NCI-H510A (cell line): ENCODE data around the gene ERCC6.

Source experiments
- DNase-seq: peaks from one replicate; lab custom pipeline; 2025; lab: John Stamatoyannopoulos, UW

The ERCC6 gene

DNA sequence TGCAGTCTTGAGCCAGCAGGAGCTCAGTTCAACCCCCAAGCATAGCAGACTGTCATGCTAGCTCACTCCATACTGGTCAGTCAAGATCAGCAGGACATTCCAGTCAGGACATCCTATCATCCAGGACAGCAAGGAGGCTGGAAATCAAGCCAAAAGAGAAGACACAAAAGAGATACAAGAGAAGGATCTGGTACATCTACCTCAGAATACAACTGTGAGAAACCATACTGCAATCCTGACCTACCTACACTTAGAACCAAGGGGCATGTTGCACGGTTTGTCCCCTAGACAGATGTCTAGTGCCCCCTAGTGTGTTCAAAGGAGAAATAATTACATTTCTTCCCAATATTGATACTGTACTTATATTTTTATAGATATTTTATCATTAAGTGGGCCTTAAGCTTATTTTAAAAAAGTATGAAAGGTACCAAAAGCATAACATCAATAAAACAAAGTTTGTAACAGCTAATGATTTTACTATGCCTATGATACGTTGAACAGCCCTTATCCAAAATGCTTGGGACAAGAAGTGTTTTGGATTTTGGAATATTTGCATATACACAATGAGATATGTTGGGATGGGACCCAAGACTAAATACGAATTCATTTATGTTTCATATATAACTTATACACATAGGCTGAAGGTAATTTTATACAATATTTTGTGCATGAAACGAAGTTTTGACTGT lies 26.7 kb downstream of the ERCC6 start:
- DNase-seq: no peak

DNA sequence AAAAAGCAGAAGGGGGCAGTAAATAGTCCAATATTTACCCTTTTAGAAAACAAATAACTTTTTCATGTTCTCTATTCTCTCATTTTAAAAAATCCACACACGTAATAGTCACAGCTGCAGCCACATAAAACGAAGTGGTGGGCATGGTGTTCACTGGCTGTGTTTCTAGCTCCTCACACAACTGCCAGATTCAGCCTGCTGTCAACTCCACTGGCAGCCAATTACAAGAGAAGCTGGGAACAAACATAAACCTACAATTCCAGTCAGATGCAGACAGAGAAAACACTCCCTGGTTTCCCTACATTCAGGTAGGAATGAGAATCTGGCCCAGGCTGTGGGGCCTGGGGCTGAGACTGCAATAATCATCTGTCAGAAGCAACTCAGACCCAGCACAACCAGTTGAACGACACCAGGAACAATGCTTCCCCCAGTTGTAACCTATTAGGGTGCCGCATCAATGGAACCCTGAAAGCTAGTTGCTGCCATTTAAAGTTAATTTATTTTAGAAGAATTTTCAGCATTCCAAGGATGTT lies 29.1 kb downstream of the ERCC6 start:
- DNase-seq: no peak

DNA sequence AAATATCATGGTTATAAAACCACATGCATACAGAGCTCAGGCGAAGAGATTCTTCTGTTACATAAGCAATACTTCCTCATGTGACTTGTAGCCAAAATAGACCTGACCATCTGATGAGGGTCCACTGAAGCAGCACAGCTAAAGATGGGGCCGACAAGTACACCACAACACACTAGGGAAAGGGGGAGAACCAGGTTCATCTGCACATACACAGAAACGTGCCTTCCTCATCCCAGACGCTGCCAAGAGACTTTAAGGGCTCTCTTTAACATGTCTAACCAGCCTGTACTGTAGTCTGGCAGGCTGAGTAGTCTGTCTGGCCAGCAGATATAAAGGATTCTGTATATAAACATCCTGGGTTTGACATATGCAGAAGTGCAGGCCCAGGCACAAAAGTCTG lies 30.3 kb downstream of the ERCC6 start:
- DNase-seq: no peak

DNA sequence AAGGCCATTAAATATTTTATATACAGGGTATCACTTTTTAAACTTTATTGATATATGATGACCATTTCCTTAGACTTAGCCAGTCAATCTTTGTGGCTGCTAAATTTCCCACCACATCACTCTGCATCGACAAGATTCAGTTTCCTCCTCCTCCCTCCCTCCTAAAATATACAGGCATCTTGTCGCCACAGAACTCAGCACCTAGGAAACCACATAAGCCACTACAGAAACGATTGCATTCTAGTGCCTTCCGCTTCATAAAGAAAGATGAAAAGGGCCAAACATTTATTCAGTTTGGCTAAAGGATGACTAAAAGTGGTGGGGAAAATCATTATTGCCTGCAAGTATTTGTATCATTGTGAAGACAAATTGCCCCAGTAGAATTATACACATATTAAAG lies 30.7 kb downstream of the ERCC6 start:
- DNase-seq: no peak

DNA sequence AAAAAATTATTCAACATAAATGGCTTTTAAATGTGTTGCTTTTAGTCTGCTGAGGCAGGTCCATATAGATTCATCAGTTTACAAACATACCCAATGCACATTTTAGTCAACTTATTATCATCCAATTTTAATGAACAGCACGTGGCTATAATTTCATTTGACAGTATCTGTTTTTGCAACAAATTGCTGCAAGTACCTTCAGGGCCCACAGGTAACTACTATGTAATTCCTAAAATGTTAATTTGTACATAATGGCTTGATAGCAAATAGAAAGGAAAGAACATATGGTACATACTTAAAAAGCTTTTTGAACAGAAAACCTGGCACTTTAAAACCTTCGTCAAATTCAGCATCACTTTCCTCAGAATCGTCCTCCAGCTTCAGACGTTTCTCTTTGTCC lies 33.3 kb downstream of the ERCC6 start:
- no peak for DNase-seq

DNA sequence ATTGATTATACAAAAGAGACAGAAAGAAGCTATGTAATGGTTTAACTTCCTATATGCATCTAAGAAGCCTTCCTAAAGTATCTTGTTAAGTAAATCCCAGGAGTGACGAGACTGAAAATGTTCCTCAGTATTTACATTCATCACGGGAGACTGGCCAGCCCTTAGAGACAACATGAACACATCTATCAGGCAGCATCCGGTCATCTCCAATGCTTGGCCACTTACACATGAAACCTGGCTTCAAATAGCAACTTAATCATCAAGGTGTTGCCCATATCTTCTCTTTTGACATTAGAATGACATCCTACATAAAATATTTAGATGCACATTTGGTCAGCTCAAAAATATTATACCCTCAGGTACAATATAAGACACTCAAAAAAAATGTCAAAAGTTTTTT lies 33.8 kb downstream of the ERCC6 start:
- no peak for DNase-seq

DNA sequence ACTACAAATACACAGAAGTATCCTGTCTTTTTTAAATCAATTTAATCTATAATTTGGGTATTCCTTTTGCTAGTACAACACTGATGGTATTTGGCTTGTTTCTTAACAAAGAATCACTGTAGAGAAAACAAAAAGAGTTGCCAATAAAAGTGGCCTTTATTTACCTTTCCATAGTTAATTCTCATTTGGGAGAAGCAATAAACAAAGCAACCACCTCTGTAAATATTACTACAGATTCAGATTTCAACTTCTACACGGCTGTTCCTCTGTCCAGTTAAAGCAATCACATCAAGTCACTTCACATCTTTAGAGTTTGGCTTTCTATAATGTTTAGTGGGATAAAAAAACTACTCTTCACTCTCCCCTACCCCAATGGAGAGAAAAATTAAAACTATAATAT lies 34.4 kb downstream of the ERCC6 start:
- DNase-seq: no peak

DNA sequence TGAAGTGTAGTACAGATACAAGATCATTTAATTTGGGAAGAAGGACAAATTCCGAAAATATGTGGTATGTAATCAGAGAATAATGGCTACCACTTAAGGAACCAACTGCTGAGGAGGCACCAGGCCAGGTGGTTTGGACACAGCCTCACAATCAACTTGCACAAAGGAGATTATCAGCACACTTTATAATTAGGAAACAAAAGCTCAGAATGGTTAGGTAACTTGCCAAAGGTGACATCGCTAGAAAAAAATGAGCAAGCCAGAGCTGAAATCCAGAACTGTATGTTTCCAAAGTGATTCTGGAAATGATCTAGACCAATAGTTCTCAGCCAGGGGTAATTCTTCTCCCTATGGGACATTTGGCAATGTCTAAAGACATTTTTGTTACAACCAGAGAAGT lies 36.6 kb downstream of the ERCC6 start:
- DNase-seq: no peak

DNA sequence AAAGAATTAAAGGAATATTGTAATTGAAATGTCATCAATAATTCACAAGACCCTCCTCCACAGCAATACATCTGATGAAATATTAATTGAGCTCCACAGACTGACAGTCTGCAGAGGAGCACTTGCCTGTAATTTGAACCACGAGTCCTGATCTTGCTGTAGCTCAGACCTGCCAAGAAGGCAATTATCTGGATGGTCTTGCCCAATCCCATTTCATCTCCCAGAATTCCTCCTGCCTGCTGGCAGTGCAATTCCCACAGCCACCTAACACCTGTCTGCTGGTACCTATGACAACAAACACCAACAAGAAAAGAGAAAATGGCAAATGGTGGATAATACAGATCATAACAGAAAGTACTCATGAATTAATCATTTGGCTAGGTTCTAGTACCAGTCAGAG lies 38.5 kb downstream of the ERCC6 start:
- DNase-seq: peak; percentile 36

DNA sequence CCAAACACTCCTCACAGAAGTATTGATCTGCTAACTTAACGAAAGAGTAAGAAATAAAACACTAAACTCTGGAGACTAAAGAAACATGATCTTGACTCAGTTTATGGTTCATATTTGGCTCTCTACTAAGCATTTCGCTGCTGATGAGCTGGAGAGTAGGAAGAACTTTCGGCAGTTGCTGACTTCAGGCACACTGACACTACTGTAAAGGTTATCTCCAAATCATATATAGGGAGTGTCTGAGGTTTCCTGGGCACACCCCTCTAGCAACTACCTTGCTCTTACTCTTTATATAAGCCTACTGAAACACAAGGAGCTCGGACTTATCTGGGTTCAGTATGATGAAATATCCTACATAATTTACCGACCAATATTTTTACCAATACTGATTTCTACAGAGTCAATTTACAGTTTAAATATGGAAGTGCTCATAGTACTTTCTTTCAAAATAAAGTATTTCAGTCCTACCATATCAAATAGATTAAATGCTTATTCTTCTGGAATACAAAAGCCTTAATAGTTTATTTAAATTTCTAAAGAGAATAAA lies 39.5 kb downstream of the ERCC6 start:
- no peak for DNase-seq

DNA sequence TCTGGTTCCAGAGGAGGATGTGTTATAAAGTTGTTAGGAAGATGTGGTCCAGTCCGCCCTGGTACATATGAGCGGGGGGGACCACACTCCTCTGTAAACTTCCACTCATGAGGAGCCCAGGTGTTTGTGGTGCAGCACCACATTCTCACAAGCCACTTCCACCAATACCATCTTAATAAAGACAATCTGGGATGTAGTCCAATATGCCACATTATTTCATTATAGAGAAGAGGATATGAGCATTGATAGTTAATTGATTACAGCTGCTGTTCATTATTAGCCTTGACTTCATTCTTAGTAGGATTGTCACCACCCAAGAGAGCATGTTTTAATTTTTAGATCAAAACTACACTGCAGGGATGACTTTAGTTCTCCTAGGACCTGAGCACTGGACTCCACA lies 40.5 kb downstream of the ERCC6 start:
- DNase-seq: no peak

DNA sequence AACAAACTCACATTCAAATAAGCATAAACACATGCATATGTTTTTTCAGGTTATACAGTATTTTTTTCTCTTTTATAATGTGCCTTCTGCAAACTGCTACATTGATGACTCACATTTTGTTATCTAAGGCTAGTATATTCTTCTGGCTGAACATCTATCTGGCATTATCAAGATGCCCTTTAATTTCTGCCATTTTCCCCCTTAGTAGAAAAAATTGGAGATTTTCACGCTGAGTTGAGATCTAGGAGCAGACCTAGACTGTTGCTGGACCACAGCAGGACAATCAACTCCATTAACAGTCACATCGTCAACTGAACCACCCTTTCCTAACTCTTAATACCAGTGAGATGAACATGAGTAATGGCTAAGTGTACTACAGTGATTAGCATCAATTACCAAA lies 41.6 kb downstream of the ERCC6 start:
- no peak for DNase-seq

DNA sequence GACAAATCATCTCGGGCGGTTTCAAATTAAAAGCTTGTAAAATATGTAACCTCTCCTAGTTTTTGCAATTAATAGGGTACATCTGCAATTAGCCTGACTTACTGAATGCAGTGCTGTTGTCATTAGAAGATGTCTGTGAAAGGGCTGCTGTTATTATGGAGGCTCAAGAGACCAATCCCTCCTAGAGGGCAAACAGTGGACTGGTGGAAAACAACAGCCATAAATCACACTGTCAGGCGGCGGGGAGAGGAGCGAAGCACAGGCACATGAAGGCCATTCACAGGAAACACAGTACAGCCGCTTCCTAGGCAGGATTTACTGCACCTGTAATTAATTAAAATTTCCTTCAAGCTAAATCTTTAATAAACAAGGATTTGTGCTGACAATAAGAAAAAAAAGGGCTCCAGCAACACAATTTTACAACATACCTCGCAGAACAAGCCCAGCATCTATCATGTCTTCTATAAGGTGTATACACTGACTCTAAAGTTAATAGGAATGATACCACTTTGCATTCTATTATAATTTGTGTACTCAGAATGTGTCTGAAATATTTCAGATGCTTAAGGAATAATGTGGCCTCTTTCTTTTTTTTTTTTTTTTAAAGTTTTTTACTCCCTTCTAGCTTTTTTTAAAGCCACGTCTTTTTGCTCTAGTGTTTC lies 50.7 kb downstream of the ERCC6 start:
- DNase-seq: peak; percentile 41

DNA sequence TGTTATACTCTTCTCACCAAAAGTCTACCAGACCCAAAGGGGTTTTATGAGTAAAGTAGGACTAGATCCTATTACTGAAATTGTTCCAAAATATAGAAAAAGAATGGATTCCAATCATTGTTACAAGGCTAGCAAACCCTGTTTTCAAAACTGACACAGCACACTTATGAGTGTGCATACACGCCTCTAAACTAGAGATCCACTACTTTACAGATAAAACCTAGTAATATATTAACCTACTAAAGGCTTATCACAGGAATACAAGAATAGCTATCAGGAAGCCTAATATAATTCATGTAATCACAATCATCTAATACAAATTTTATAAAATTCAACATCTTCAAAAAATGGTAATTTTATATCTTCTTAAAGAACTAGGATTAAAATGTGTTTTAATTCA lies 52.2 kb downstream of the ERCC6 start:
- DNase-seq: no peak

DNA sequence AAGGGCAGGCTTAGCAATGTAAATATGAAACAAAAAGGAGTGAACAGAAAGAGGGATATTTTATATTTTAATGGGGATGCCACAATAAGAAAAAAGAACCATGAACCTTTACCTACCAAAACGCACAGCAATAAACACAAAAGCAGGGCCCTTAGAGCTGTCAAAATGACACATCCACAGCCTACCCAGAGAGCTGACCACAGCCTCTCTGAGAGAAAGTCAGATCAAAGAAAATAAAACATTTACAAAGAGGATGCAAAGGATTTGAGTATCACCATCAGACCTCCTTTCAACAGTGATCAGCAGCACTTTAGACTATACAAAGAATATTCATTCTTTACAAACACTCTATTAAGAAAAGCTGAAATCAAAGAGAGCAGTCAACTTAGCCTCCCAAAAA lies 52.9 kb downstream of the ERCC6 start:
- DNase-seq: no peak

DNA sequence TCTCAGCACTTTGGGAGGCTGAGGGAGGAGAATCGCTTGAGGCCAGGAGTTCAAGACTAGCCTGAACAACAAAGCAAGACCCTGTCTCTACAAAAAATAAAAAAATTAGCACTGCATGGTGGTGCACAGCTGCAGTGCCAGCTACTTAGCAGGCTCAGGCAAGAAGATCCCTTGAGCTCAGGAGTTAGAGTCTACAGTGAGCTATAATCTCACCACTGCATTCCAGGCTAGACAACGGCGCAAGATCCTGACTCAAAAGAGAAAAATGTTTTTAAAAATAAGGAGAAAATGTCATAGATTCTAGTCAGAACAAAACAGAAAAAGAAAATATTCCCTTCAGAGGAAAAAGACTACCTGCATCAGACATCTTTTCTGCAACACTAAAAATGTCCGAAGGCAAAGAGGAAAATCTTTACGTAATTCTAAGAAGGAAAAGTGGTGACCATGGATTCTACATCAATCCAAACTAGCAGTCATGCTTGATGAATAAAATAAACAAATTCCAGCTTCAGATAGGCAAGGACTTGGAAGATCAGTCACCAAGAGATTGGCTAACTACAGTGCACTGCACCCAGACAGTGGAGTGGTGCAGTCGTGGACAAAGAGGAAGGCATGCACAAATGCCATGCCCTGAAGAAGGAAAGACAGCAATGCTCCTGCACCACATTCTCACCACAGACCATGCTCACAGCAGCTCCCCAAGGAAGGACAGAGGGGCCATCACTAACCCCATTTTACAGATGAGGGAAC lies 54.3 kb downstream of the ERCC6 start:
- no peak for DNase-seq

DNA sequence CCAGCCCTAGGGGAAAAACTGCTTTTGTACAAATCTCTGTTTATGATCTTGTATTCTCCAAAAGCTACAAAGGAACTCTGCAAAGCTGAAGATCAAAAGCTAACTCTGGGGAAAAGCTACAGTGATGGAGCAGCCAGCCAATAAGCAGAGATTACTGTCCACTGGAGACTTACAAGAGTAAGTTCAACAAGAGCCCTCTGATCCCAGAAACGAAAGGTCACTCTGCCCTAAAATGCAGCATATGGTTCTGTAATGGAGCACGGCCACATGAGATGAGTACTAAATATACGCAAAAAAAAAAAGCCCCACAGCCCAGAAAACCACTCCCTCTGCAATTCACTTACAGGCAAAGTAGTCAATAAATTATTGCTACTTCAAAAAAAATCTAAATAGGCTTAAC lies 60.1 kb downstream of the ERCC6 start:
- no peak for DNase-seq

DNA sequence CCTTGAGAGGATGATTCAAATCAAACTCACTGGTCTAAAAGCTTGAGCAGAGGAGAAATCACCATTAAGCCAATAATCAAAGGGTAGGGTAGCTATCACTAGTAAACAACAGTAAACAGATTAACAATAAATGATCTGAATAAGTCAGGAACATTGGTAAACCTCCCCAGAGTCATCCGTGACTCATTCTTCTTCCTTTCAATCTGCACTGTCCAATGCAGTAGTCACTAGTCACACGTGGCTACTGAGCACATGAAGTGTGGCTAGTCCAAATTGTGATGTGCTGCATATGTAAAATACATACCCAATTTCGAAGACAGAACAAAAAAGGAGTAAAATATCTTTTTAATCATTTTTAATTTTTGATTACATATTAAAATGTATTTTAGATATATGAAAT lies 64.0 kb downstream of the ERCC6 start:
- no peak for DNase-seq

DNA sequence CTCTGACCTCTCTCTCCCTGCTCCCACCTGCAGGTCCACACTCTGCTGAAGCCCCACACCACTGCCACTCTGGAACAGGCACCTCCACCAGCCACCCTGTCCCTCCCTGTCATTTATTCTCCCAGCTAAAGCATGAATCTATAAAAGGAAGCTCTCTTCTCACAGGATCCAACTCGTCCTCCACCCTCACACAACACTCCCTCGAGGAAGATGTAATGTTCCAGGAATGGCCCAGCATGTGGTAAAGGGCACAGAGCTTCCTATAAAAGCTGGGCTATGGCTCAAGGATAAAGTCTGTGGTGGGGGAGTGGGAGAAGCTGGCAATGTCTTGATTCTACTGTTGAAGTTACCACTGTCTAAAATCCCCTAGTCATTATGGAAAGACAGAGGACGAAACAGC lies 67.4 kb downstream of the ERCC6 start:
- DNase-seq: no peak

DNA sequence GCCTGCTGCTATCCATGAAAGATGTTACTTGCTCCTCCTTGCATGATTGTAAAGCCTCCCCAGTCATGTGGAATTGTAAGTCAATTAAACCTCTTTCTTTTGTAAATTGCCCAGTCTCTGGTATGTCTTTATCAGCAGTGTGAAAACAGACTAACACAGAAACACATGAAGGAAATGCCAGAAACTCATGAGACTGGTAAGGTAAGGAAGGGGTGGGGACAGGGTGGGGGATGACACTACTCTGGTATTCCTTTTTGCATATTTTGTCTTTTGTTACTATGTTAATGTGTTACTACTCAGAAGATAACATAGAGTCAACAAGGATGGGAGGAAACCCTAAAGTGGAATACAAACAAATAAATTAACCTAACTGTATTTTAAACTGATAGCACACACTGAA lies 73.2 kb downstream of the ERCC6 start:
- DNase-seq: no peak
